Effector memory CD4-positive, alpha-beta T cell (primary cell): ENCODE data around the gene ANKEF1.
"Not testable (repeated sequence)": the region's sequence is repeated elsewhere in the genome, so short reads cannot be mapped to it uniquely, and the experiment has no call there.

ENCODE experiments used
- DNase-seq, 3 donors: peaks; one replicate each; pipeline ENCODE4 v3.0.0-alpha.2; 2020
- H3K27ac ChIP-seq: 2 replicates; pipeline ENCODE4 v1.7.0; 2013; ENCODE audit warnings: mild to moderate bottlenecking, low read length, moderate library complexity; ENCODE audit not compliant: insufficient read depth, poor library complexity, severe bottlenecking
- H3K27me3 ChIP-seq: replicated peaks from 2 replicates; pipeline ENCODE4 v1.7.0; 2013; ENCODE audit warnings: mild to moderate bottlenecking, low read length; ENCODE audit not compliant: insufficient read depth, control insufficient read depth, poor library complexity, severe bottlenecking
- H3K36me3 ChIP-seq: 2 replicates; pipeline ENCODE4 v1.7.0; 2013; ENCODE audit warnings: mild to moderate bottlenecking, low read length, moderate library complexity; ENCODE audit not compliant: control insufficient read depth, insufficient read depth
- H3K4me1 ChIP-seq: 2 replicates; pipeline ENCODE4 v1.7.0; 2013; ENCODE audit warnings: low read length, mild to moderate bottlenecking; ENCODE audit not compliant: control insufficient read depth, insufficient read depth, poor library complexity, severe bottlenecking
- H3K4me3 ChIP-seq: 2 replicates; pipeline ENCODE4 v1.7.0; 2013; ENCODE audit warnings: low read length, low read depth, mild to moderate bottlenecking; ENCODE audit not compliant: insufficient read depth, poor library complexity, severe bottlenecking
- H3K9me3 ChIP-seq: 2 replicates; pipeline ENCODE4 v1.7.0; 2013; ENCODE audit warnings: mild to moderate bottlenecking, low read length, moderate library complexity; ENCODE audit not compliant: control insufficient read depth

The ANKEF1 gene

DNA sequence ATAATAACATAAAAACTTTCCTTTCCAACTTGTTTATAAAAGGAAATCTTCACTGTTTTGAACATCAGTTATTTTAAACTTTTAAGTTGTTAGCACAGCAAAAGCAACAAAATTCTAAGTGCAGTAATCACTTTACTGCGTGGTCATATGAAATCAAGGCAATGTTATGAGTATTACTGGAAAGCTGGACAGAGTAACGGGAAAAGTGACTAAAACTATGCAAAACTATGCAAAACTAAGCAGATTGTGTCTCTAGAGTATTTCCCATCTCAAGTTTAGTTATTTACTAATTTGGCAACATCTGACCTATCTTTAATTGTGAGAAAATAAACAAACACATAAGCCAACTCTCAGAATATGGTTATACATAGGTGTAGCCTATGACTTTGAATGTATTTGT lies 10.9 kb upstream of the ANKEF1 start:
- Histone ChIP-seq H3K4me1 (no peaks in the 10 kb centered on the region), H3K36me3 (no peaks in the 10 kb centered on the region), H3K27ac (no peak overlapping the region), H3K27me3 (peaks cover 15% of the 10 kb centered on the region), H3K4me3 (no peak overlapping the region), H3K9me3 (no peaks in the 10 kb centered on the region)
- no peak for DNase-seq

DNA sequence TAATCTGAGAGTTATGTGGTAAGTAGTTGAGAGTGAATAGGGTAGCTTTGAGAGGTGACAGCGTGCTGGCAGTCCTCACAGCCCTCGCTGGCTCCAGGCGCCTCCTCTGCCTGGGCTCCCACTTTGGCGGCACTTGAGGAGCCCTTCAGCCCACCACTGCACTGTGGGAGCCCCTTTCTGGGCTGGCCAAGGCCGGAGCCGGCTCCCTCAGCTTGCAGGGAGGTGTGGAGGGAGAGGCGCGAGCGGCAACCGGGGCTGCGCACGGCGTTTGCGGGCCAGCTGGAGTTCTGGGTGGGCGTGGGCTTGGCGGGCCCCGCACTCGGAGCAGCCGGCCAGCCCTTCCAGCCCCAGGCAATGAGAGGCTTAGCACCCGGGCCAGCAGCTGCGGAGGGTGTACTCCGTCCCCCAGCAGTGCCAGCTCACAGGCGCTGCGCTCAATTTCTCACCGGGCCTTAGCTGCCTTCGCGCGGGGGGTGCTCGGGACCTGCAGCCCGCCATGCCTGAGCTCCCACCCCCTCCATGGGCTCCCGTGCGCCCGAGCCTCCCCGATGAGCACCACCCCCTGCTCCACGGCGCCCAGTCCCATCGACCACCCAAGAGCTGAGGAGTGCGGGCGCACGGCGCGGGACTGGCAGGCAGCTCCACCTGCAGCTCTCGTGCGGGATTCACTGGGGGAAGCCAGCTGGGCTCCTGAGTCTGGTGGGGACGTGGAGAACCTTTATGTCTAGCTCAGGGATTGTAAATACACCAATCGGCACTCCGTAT lies 3.2 kb upstream of the ANKEF1 start:
- H3K36me3 ChIP-seq, DNase-seq, H3K27me3 ChIP-seq, H3K9me3 ChIP-seq, H3K27ac ChIP-seq, H3K4me3 ChIP-seq, H3K4me1 ChIP-seq: not testable (repeated sequence)

DNA sequence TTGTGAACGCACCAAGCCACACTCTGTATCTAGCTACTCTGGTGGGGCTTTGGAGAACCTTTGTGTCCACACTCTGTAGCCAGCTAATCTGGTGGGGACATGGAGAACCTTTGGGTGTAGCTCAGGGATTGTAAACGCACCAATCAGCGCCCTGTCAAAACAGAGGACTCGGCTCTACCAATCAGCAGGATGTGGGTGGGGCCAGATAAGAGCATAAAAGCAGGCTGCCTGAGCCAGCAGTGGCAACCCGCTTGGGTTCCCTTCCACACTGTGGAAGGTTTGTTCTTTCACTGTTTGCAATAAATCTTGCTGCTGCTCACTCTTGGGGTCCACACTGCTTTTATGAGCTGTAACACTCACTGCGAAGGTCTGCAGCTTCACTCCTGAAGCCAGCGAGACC lies 2.5 kb upstream of the ANKEF1 start:
- not testable (repeated sequence) for H3K27ac ChIP-seq, H3K9me3 ChIP-seq, H3K4me3 ChIP-seq, H3K36me3 ChIP-seq, H3K4me1 ChIP-seq, DNase-seq, H3K27me3 ChIP-seq

DNA sequence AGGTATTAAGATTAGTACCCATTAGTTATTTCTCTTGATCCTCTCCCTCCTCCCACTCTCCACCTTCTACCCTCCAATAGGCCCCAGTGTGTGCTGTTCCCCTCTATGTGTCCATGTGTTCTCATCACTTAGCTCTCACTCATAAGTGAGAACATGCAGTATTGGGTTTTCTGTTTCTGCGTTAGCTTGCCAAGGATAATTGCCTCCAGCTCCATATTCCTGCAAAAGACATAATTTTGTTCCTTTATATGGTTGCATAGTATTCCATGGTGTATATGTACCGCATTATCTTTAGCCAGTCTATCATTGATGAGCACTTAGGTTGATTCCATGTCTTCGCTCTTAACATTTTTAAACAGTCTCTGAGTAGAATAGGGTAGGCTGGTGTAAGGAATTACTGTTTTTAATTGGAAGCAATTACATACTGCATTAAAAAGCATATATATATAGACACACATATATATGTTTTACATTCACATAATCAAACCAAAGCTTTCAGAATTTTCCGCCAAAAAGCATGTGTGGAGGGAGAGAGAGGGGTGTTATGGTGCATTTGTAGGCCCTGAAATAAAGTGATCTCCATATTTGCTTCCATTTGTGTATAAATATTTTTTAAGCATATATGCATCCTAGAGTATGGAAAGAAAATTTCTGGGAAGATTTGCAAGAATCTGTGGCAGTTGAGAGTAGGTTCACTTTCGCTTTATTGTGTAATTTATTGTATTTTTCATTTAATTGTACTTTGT lies 709 bp upstream of the ANKEF1 start:
- no peak overlapping the region for H3K4me3 ChIP-seq
- H3K27ac ChIP-seq: no peak overlapping the region
- H3K4me1 ChIP-seq: peaks cover 6% of the 10 kb centered on the region
- H3K27me3 ChIP-seq: no peaks in the 10 kb centered on the region
- peaks cover 5% of the 10 kb centered on the region for H3K36me3 ChIP-seq
- DNase-seq: no peak
- H3K9me3 ChIP-seq: no peaks in the 10 kb centered on the region

DNA sequence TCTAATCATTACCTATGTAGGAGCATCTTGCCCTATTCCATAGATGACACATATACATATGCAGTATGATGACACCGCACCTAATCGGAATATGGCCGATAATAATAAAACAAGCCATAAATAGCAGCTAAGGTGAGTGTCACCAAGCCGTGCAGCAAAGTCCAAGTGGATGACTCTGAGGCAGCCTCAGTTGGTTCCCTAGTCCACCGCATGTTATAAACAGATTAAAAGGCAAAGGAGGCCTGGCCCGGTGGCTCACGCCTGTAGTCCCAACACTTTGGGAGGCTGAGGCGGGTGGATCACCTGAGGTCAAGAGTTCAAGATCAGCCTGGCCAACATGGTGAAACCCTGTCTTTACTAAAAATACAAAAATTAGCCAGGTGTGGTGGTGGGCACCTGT lies 1.5 kb downstream of the ANKEF1 start:
- not testable (repeated sequence) for H3K9me3 ChIP-seq, H3K27me3 ChIP-seq, H3K36me3 ChIP-seq, DNase-seq, H3K4me1 ChIP-seq, H3K4me3 ChIP-seq, H3K27ac ChIP-seq

DNA sequence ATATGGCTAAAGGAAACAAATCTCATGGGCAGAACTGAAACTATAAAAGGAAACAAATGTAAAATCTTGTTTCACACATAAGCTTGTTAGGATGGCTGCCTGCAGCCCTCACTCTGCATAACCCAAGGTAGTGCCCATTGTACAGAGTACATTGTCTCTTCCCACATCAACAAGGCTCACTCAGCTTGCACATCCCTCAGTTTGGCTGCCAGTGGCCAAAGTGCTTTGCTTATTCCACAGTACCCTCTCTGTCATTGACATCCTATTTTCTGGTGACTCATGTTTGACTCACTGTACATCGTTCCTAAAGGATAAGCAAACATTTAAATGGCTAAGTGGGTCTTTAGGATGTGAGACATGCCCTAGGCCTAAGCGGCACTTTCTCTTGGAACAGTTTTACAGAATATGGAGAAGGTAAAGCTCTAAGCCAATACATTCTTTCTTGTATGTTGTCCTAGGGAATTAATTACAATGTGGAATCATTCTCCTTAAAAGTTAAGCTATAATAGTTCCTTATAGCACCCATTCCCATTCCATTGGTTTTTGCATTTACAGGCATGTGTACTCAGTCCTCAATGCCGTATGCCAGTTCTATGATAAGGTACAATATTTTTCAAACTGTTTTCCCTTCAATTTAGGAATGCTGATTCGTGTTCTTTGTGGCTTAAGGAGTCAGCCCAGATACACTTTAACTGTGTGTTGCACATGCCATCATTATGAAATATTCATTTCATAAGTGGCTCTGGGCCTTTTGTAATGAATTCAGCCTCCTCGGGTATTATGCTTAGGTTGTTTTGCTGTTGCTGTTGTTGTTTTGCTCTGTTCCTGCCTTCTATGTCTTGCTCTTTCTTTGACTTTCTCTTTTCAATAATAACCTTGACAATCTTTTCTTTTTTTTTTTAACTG lies 5.5 kb downstream of the ANKEF1 start:
- peaks cover 3% of the 10 kb centered on the region for H3K4me1 ChIP-seq
- DNase-seq: no peak
- H3K27ac ChIP-seq: no peak overlapping the region

DNA sequence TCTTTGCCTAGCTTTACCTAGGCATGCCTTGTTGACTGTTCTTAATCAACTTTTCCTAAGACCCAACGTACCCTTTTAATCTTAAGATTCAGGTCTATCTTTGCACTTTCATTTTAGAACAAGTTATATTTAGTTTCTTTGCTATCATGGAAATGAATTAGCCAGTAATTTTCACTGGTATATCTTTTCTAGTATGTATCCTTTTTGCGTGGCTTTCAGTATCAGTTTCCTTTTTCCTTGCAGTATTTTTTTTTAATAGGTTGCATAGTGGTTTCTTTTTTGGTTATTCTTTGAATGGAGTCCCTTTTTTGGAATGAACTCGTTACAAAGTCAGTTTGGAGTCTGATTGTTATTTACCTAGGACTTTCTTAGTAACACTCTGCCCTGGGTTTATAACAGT lies 7.3 kb downstream of the ANKEF1 start:
- Histone ChIP-seq H3K4me3 (no peak overlapping the region), H3K27ac (no peak overlapping the region), H3K9me3 (no peaks in the 10 kb centered on the region), H3K4me1 (no peaks in the 10 kb centered on the region), H3K36me3 (peaks cover 14% of the 10 kb centered on the region), H3K27me3 (no peaks in the 10 kb centered on the region)
- DNase-seq: no peak

More for the DNA sequence above, 5.5 kb downstream of the ANKEF1 start:
- Histone ChIP-seq H3K36me3 (peaks cover 6% of the 10 kb centered on the region), H3K9me3 (no peaks in the 10 kb centered on the region), H3K4me3 (no peak overlapping the region), H3K27me3 (no peaks in the 10 kb centered on the region)

DNA sequence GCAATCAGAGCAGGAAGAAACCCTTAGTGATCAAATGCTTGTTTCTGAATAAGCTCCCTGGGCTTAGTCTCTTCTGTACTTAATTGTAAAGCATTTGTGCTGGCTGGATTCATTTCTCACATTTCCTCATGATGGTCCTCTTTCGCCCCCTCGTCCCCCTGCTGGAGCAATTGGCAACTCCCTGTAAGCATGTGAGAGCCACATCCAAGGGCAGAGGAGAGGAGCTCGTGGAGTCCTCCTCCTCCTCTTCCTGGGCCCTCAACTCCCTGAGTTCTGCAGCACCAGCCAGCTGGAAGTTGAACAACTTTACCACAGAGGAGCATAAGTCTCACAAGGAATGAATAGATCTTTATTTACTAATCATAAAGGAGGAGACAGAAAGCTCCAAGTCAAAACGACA lies 12.6 kb downstream of the ANKEF1 start:
- H3K4me3 ChIP-seq: no peak overlapping the region
- peaks cover 9% of the 10 kb centered on the region for H3K36me3 ChIP-seq
- no peaks in the 10 kb centered on the region for H3K4me1 ChIP-seq
- DNase-seq: no peak
- H3K27me3 ChIP-seq: no peaks in the 10 kb centered on the region
- no peaks in the 10 kb centered on the region for H3K9me3 ChIP-seq
- no peak overlapping the region for H3K27ac ChIP-seq

DNA sequence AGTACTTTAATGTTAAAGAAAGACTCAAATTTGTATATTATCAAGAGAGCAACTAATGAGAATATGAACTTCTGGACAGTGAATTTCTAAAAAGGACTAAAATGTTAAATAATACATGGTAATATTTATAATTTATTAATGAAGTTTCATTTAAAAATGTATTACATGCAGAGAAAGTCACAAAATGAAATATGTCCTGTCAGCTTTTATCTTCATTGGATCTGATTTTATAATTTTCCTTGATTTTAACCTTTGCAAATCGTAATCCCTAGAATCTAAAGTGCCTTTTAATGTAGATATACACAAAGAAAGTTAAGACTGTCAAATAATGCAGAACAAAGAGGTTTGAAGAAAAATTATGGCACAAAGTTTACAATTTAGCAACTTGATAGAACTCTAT lies 16.4 kb downstream of the ANKEF1 start:
- no peak for DNase-seq
- H3K36me3 ChIP-seq: peaks cover 20% of the 10 kb centered on the region
- no peaks in the 10 kb centered on the region for H3K4me1 ChIP-seq
- no peak overlapping the region for H3K27ac ChIP-seq
- no peaks in the 10 kb centered on the region for H3K27me3 ChIP-seq
- no peaks in the 10 kb centered on the region for H3K9me3 ChIP-seq
- no peak overlapping the region for H3K4me3 ChIP-seq
